ENCODE results near the gene SGMS1.
"Not testable (repeated sequence)": the region's sequence is repeated elsewhere in the genome, so short reads cannot be mapped to it uniquely, and the experiment has no call there.

The SGMS1 gene

DNA sequence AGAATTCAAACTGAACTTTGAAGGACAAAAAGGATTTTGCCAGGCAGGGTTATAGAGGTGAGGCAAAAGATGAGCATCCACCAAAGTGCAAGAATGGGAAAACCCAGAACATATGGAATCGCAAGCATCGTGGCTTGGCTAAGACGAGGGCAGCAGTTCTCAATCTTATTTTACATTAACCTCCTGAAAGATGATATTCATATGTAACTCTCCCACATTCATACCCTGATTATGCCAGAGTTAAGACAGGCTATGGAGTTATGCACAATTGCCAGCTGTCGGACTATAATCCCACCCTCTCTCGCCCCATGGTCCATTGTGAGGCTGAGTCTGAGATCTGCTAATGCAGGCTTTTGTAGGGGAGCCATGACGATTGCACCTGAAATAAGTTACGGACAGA is 351.2 kb downstream of the SGMS1 start:
- no peaks in the 10 kb centered on the region for H3K9me2 ChIP-seq (replicated peaks; ENCODE audit: insufficient read depth, low read length)

DNA sequence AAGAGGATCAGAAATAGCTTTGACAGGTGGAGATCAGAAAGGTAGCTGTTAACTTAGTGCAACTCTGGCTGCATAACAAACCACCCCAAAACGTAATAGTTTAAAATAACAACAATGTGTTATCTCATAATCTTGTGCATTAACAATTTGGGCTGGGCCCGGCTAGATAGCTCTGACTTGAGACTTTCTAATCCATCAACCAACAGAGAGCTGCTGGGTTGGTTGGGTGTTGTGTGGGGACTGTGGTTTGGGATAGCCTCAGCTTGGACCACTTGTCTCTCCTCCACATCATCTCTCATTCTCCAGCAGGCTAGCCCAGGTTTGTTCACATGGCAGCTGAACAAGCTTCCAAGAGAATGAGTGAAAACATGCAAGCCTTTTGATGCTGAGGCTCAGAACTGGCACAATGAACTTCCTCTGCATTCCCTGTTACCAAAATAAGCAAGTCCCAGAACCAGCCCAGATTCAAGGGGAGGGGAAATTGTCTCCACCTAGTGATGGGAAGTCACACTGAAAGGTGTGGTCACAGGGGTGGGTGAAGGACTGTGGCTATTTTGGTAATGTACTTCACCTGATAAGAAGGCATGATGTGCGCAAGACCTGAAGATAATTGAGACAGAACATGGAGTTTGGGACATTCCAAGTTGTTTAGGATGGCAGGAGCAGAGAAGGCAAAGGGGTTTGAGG is 352.0 kb downstream of the SGMS1 start:
- Histone ChIP-seq H3K79me2 (ENCODE audit: insufficient read depth, low read length) (no peaks in the 10 kb centered on the region), H2AFZ (ENCODE audit: low read depth, low read length, severe bottlenecking) (no peak overlapping the region), H3K9ac (ENCODE audit: low read length) (no peak overlapping the region), H3F3A (ENCODE audit: insufficient read depth) (no peaks in the 10 kb centered on the region), H3K36me3 (ENCODE audit: low read length) (no peaks in the 10 kb centered on the region), H3K9me2 (replicated peaks; ENCODE audit: insufficient read depth, low read length) (no peaks in the 10 kb centered on the region), H3K27ac (ENCODE audit: low read depth, low read length) (no peak overlapping the region), H3K27me3 (ENCODE audit: low read length) (no peaks in the 10 kb centered on the region), H3K4me2 (ENCODE audit: low read depth, low read length, poor library complexity, severe bottlenecking) (no peak overlapping the region), H4K20me1 (ENCODE audit: low read depth, low read length) (no peaks in the 10 kb centered on the region), H3K4me3 (ENCODE audit: insufficient read depth, low read length, poor library complexity, severe bottlenecking) (no peak overlapping the region), H3K9me3 (ENCODE audit: insufficient read depth, low read length) (no peaks in the 10 kb centered on the region)
- no peak for TF ChIP-seq EZH2phosphoT487 (conservative IDR thresholded peaks at IDR 0.05; ENCODE audit: low read length)
- TF ChIP-seq, protein P1, sequence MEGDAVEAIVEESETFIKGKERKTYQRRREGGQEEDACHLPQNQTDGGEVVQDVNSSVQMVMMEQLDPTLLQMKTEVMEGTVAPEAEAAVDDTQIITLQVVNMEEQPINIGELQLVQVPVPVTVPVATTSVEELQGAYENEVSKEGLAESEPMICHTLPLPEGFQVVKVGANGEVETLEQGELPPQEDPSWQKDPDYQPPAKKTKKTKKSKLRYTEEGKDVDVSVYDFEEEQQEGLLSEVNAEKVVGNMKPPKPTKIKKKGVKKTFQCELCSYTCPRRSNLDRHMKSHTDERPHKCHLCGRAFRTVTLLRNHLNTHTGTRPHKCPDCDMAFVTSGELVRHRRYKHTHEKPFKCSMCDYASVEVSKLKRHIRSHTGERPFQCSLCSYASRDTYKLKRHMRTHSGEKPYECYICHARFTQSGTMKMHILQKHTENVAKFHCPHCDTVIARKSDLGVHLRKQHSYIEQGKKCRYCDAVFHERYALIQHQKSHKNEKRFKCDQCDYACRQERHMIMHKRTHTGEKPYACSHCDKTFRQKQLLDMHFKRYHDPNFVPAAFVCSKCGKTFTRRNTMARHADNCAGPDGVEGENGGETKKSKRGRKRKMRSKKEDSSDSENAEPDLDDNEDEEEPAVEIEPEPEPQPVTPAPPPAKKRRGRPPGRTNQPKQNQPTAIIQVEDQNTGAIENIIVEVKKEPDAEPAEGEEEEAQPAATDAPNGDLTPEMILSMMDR (IDR thresholded peaks at IDR 0.05; ENCODE audit: insufficient read depth, low read length, poor library complexity, severe bottlenecking): no peak

More for the DNA sequence above, 351.2 kb downstream of the SGMS1 start:
- Histone ChIP-seq H3K79me2 (ENCODE audit: insufficient read depth, low read length) (no peaks in the 10 kb centered on the region), H3K4me3 (ENCODE audit: insufficient read depth, low read length, poor library complexity, severe bottlenecking) (no peak overlapping the region), H3K27me3 (ENCODE audit: low read length) (no peaks in the 10 kb centered on the region), H2AFZ (ENCODE audit: low read depth, low read length, severe bottlenecking) (no peak overlapping the region), H3K9me3 (ENCODE audit: insufficient read depth, low read length) (no peaks in the 10 kb centered on the region), H3K27ac (ENCODE audit: low read depth, low read length) (no peak overlapping the region), H4K20me1 (ENCODE audit: low read depth, low read length) (no peaks in the 10 kb centered on the region), H3F3A (ENCODE audit: insufficient read depth) (no peaks in the 10 kb centered on the region), H3K9ac (ENCODE audit: low read length) (no peak overlapping the region), H3K4me2 (ENCODE audit: low read depth, low read length, poor library complexity, severe bottlenecking) (no peak overlapping the region), H3K36me3 (ENCODE audit: low read length) (no peaks in the 10 kb centered on the region)
- TF ChIP-seq EZH2phosphoT487 (conservative IDR thresholded peaks at IDR 0.05; ENCODE audit: low read length): no peak
- TF ChIP-seq, protein P1 (IDR thresholded peaks at IDR 0.05; ENCODE audit: insufficient read depth, low read length, poor library complexity, severe bottlenecking): no peak

DNA sequence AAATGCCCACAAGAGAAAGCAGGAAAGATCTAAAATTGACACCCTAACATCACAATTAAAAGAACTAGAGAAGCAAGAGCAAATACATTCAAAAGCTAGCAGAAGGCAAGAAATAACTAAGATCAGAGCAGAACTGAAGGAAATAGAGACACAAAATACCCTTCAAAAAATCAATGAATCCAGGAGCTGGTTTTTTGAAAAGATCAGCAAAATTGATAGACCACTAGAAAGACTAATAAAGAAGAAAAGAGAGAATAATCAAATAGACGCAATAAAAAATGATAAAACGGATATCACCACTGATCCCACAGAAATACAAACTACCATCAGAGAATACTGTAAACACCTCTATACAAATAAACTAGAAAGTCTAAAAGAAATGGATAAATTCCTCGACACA is 355.9 kb downstream of the SGMS1 start:
- not testable (repeated sequence) for H3F3A ChIP-seq (ENCODE audit: insufficient read depth); H3K36me3 ChIP-seq (ENCODE audit: low read length); H3K4me3 ChIP-seq (ENCODE audit: insufficient read depth, low read length, poor library complexity, severe bottlenecking); H3K27me3 ChIP-seq (ENCODE audit: low read length); H3K9me2 ChIP-seq (replicated peaks; ENCODE audit: insufficient read depth, low read length); H3K4me2 ChIP-seq (ENCODE audit: low read depth, low read length, poor library complexity, severe bottlenecking); H4K20me1 ChIP-seq (ENCODE audit: low read depth, low read length); H2AFZ ChIP-seq (ENCODE audit: low read depth, low read length, severe bottlenecking); H3K9me3 ChIP-seq (ENCODE audit: insufficient read depth, low read length); H3K79me2 ChIP-seq (ENCODE audit: insufficient read depth, low read length); H3K9ac ChIP-seq (ENCODE audit: low read length); H3K27ac ChIP-seq (ENCODE audit: low read depth, low read length)

DNA sequence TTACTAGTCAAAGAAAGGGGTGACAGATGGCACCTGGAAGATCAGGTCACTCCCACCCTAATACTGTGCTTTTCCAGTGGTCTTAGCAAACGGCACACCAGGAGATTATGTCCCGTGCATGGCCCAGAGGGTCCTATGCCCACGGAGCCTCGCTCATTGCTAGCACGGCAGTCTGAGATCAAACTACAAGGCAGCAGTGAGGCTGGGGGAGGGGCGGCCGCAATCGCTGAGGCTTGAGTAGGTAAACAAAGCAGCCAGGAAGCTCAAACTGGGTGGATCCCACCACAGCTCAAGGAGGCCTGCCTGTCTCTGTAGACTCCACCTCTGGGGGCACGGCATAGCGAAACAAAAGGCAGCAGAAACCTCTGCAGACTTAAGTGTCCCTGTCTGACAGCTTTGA is 361.1 kb downstream of the SGMS1 start:
- H3K4me2 ChIP-seq (ENCODE audit: low read depth, low read length, poor library complexity, severe bottlenecking); H3K27me3 ChIP-seq (ENCODE audit: low read length); H4K20me1 ChIP-seq (ENCODE audit: low read depth, low read length); H3K79me2 ChIP-seq (ENCODE audit: insufficient read depth, low read length); H2AFZ ChIP-seq (ENCODE audit: low read depth, low read length, severe bottlenecking); H3K36me3 ChIP-seq (ENCODE audit: low read length); H3K9ac ChIP-seq (ENCODE audit: low read length); H3K4me3 ChIP-seq (ENCODE audit: insufficient read depth, low read length, poor library complexity, severe bottlenecking); H3K9me2 ChIP-seq (replicated peaks; ENCODE audit: insufficient read depth, low read length); H3K9me3 ChIP-seq (ENCODE audit: insufficient read depth, low read length); H3K27ac ChIP-seq (ENCODE audit: low read depth, low read length); H3F3A ChIP-seq (ENCODE audit: insufficient read depth): not testable (repeated sequence)
